ENCODE results near the gene TRAPPC4.
"Not testable (repeated sequence)": the region's sequence is repeated elsewhere in the genome, so short reads cannot be mapped to it uniquely, and the experiment has no call there.

Gene TRAPPC4

DNA sequence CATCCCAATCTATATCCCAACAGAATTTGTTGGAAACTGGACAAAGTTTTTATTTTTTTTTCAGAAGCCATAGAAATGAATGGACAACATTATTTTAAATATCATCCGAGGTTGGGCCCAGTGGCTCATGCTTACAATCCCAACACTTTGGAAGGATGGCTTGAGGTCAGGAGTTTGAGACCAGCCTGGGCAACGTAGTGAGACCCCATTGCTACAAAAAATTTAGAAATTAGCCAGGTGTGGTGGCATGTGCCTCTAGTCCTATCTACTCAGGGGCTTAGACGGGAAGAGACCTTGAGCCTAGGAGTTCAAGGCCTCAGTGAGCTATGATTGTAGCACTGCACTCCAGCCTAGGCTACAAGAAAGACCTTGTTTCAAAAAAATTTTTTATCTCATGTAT lies 16.2 kb downstream of the TRAPPC4 start:
- DNase-seq, result no peak

DNA sequence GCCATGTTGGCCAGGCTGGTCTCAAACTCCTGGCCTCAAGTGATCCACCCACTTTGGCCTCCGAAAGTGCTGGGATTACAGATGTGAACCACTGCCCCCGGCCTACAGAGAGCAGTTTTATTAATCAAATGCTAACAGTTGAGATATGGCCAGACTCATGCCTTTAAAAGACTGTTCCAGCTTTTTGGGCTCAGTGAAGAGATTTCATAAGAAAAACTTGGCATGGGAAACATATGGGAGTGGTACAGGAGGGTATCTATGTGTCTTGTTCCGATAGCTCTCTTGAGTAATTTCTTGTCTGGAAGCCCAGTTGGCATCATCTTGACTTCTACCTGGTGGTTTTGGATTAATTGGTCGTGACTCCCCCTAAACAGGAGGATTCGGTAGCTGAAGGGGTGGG lies 20.3 kb downstream of the TRAPPC4 start:
- DNase-seq, result no peak

GRCh38 chr11:119039471-119039870 lies 20.9 kb downstream of the TRAPPC4 start:
- not testable (repeated sequence) for DNase-seq

- DNase-seq, result no peak
These were observed 23.4 kb downstream of the TRAPPC4 start for GRCh38 chr11:119041821-119042514.

GRCh38 chr11:119042927-119043326 lies 24.4 kb downstream of the TRAPPC4 start:
- DNase-seq, result no peak

GRCh38 chr11:119044708-119045107 lies 26.1 kb downstream of the TRAPPC4 start:
- DNase-seq, result no peak

- DNase-seq, result no peak
These were observed 27.9 kb downstream of the TRAPPC4 start for GRCh38 chr11:119046489-119046888.

- no peak for DNase-seq
These were observed 28.6 kb downstream of the TRAPPC4 start for GRCh38 chr11:119047205-119047604.

GRCh38 chr11:119048644-119049043 lies 30.1 kb downstream of the TRAPPC4 start:
- DNase-seq, result no peak

DNA sequence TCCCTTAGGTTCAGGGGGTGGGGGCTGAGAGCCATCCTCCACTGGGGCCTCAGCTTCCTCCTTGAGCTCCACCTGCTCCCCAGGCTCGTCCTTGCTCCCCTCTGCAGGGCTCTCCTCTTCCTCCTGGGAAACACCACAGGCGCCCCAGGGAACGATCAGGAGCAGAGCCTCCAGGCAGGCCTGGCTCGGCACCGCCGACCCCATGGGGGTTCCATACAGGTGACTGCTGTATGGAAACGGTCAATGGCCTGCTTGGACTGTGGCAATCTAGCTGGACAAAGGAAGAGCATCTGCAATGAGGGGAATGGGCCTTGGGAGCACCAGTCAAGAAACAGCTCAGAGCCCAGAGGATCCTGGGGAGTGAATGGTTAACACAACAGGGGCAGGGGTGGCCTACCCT lies 30.5 kb downstream of the TRAPPC4 start:
- DNase-seq, result no peak

DNA sequence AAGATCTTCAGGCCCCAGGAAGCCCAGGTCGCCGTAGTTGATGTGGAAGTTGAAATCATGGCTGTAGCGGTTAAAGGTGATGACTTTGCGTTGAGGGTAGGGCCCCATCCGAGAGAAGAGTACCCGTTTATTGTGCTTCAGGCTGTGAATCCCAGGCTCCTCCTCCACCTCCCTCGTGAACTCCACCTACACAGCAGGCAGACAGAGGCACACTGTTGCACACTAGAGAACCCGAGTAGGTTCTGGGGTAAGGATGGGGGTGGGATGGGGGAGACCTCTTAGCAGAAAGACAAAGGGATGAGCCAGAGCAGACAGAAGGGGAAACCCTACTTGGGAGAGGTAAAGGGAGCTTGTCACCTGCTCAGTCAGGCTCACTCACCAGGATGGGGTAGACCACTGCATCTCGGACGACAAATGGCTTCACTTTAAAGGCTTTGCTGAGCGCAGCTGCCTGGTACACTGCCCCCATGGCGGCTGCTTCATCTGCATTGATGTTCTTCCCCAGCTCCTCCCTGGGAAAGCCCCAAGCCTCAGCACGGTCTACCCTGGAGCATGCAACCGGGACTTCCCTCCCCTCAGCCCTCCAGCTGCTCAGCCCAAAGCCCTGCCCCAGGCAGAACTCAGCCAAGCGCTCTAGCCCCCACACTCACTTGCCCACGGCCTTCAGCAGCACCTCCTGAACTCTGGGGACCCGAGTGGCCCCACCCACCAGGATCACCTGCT lies 33.0 kb downstream of the TRAPPC4 start:
- DNase-seq, result no peak

DNA sequence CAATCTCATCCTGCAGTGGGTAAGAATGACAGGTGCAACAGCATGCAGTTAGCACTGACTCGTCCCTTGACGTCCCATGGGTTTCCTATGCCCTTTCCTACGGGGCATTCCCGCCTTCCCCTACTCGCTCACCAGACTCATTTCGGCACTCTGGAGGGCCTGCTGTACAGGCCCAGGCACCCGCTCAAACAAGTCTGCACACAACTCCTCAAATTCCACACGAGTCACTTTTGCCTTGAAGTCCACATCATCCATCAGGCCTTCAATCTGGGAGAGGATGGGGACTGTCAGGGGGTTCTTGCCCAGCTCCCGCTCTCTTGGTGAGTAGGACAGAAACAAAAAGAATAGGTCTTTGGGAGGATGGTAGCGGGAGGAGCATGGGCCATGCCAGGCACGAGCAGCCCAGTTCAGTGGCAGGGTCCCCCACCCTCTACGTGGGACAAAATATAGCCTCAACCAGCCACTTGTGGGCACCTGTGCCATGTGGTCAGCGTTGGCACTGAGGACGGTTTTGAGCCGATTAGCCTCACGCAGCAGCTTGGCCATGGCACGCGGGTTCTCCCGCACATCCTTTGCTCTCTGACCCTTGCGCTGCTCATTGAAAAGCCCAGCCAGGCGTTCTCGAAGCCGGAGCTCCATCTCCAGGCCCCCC lies 33.7 kb downstream of the TRAPPC4 start:
- DNase-seq, result no peak

- no peak for DNase-seq
These were observed 35.9 kb downstream of the TRAPPC4 start for GRCh38 chr11:119054418-119054817.

- no peak for DNase-seq
These were observed 37.3 kb downstream of the TRAPPC4 start for GRCh38 chr11:119055901-119056300.

DNA sequence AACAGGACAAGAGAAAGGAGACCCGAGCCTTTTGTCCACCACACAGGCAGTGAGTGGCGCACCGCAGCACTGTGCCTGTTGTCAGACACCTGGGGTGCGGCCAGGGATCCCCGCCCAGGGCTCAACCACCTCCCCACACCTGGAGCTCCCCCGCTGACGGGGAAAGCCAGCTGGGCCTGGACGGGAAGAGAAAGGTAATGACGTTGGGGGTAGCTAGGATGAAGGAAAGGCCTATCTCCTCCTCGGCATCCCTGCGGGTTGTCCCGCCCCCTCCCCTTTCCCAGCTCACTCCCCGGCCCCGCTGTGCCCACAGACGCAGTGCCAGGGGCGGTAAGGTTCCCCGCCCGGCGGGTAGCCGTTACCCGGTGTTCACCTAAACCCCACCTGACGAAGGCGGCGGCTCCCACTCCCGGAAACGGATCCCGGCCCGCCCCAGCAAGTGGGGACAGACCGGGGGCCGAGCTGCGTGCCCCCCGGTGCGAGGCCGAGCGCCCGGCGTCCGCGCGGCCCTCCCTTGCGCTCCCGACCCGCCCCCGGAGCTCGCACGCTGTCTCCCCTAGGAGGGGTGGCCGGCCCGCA lies 37.9 kb downstream of the TRAPPC4 start:
- no peak for DNase-seq

- peak; percentile 91 for DNase-seq
These were observed 38.6 kb downstream of the TRAPPC4 start, which contains the start of gene HYOU1 for GRCh38 chr11:119057000-119057769. Gene HYOU1, minus strand, starts transcription at chr11:119057205. Its CDS starts 1,045 bp downstream, at chr11:119056160.

DNA sequence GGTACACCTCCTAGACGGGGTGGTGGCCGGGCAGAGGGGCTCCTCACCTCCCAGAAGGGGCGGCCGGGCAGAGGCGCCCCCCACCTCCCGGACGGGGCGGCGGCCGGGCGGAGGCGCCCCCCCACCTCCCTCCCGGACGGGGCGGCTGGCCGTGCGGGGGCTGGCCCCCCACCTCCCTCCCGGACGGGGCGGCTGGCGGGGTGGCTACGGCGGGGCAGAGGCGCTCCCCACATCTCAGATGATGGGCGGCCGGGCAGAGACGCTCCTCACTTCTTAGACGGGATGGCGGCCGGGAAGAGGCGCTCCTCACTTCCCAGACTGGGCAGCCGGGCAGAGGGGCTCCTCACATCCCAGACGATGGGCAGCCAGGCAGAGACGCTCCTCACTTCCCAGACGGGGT lies 40.6 kb downstream of the TRAPPC4 start:
- not testable (repeated sequence) for DNase-seq

GRCh38 chr11:119061256-119061655 lies 42.7 kb downstream of the TRAPPC4 start:
- no peak for DNase-seq

DNA sequence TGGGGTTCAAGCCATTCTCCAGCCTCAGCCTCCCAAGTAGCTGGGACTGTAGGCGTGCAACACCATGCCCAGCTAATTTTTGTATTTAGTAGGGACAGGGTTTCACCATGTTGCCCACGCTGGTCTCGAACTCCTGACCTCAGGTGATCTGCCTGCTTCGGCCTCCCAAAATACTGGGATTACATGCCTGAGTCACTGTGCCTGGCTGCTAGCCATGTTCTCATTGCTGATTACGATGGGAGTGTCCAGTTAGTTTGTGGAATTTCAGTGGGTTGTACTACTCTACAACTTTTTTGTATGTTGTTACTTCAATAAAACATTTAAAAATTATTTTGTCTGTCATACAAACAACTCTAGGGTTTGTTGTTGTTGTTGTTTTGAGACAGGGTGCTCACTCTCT lies 44.2 kb downstream of the TRAPPC4 start:
- DNase-seq, result no peak

DNA sequence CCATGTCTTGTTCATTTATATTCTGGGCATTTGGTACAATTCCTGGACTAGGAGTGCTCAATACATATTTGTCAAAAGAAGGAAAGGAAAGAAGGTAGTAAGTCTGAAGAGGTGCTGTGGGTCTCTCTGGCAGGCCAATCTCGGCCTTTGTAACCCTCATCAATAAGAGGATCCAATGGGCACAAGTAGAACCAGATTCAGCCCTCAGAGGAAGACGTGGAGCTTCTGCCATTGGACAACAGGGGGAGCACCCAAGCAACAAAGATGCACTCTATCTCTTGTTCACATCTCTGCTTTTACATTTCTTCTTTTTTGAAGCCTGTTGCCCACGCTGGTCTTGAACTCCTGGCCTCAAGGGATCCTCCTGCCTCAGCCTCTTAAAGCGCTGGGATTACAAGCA lies 46.8 kb downstream of the TRAPPC4 start:
- no peak for DNase-seq

GRCh38 chr11:119067371-119068222 lies 49.0 kb downstream of the TRAPPC4 start, which contains the start of gene VPS11:
Gene VPS11, plus strand, starts transcription at chr11:119067818. Its CDS starts 6 bp downstream, at chr11:119067824.
- DNase-seq, result peak; percentile 86

All from SHP77 treated with DMSO at 0.1 percent for 48 hours (cell line).